Activated naive CD4-positive, alpha-beta T cell treated with anti-CD3 and anti-CD28 coated beads, Interleukin-2, amount 50 U/mL, for 72 hours (primary cell): ENCODE measurements around the gene PEX5L. TPM values are rescaled to one million over a fixed set of nuclear protein-coding genes. Genes with fewer than 3 reads are reported as not detected.

Source experiments
- ATAC-seq, 2 donors: fragments of 150-1000 bp; cut with Tn5 transposase; 2 replicates each; pipeline ENCODE4 v1.10.0; 2021; ENCODE audit warnings: mild to moderate bottlenecking in 2 of 2, moderate library complexity in 2 of 2
- DNase-seq, 2 donors: peaks; one replicate each; pipeline ENCODE4 v3.0.0; 2021 to 2022; ENCODE audit warnings: low spot score in 2 of 2
- H3K27ac Mint-ChIP-seq, 2 donors: one replicate each; pipeline ENCODE4 v1.8.0; 2022; ENCODE audit warnings: mild to moderate bottlenecking in 2 of 2, mixed read lengths in 2 of 2
- H3K36me3 Mint-ChIP-seq, 2 donors: one replicate each; pipeline ENCODE4 v1.8.0; 2022; ENCODE audit warnings: mixed read lengths in 2 of 2
- H3K9me3 Mint-ChIP-seq, 2 donors: one replicate each; pipeline ENCODE4 v1.8.0; 2022; ENCODE audit warnings: mixed read lengths in 2 of 2
- total RNA-seq, 2 donors: library from RNA; stranded (reverse); gene quantifications; one replicate each; pipeline ENCODE4 v1.2.3, GENCODE V29; 2022

PEX5L gene
- total RNA-seq, 2 donors from 2014 or later, result not detected

DNA sequence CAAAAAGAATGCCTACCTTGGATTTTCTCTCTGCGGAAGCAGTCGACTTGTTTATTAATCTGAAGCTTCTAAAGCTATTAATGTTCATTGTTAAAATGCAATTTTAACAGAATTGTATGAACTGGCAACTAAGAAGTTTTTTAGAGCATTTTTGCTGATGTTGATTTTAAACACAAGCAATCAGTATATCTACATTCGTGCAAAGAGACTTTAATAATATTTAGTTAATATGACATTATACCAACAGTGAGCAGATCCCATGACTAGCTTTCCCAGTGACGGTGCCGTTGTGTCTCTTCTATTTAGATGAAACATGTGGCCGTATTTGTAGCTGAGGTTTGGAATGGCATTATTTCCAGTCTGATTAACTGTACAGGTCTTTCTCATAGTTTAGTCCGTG lies 88.0 kb downstream of the PEX5L start:
- ATAC-seq, result no peak
- H3K9me3 Mint-ChIP-seq, result peaks cover 0 to 3% of the 10 kb centered on the region in 2 donors
- no peak overlapping the region for H3K27ac Mint-ChIP-seq
- no peaks in the 10 kb centered on the region for H3K36me3 Mint-ChIP-seq
- DNase-seq, result no peak

DNA sequence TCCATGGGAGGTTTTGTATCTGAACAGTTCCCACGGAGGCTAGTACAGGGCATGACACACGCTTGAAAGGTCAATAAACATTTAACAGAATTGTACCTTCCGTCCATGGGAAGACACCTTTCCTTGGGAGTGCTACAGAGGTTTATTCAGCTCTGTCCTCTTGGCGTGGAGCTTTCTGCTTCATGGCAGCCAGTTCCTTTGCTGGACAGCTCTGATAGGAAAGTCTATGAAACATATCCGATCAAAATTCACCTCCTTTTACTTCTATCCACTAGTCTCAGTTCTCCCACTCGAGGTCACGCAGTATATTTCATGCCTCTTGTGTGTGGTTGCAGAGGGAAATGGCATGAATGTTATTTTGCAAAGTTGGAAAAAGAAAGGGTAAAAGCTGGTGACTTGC lies 91.2 kb downstream of the PEX5L start:
- no peak for ATAC-seq
- no peak overlapping the region for H3K27ac Mint-ChIP-seq
- no peak for DNase-seq
- H3K36me3 Mint-ChIP-seq, result no peaks in the 10 kb centered on the region
- no peaks in the 10 kb centered on the region for H3K9me3 Mint-ChIP-seq

DNA sequence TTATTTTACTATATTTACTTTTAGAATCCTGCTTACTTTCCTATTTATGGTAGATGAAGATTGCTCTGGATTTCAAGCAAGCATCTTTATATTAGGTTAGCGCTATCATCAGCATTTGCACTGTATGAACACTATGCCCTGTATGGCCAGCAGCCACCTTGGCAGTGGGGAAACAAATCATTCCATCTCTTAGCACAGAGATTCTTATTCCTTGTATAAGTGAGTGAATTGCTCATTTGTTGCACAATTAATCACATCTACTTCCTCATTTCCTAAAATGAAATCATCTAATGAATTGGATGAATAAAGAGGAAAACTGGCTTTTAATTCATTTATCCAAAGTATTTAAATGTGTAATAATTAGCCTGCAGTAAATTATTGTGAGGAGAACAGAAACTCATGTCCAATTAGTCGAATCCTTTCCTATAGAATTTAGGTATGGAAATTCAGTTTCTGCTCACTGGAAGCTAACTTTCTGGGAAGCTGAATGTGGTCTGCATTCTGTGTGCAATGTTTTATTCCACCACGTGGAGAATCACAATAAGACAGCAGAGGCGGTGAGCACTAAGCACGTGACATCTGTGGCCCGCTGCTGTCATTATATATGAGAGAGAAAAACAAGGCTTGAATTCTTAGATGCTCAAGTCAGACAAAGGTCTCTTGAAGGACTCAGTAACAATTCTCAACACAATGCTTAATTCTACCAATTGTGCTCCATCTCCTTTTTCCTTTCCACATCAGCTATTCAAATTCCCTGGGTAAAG lies 93.4 kb downstream of the PEX5L start:
- Mint-ChIP-seq H3K36me3 (no peaks in the 10 kb centered on the region), H3K27ac (no peak overlapping the region), H3K9me3 (no peaks in the 10 kb centered on the region)
- ATAC-seq (no peak), DNase-seq (no peak)

DNA sequence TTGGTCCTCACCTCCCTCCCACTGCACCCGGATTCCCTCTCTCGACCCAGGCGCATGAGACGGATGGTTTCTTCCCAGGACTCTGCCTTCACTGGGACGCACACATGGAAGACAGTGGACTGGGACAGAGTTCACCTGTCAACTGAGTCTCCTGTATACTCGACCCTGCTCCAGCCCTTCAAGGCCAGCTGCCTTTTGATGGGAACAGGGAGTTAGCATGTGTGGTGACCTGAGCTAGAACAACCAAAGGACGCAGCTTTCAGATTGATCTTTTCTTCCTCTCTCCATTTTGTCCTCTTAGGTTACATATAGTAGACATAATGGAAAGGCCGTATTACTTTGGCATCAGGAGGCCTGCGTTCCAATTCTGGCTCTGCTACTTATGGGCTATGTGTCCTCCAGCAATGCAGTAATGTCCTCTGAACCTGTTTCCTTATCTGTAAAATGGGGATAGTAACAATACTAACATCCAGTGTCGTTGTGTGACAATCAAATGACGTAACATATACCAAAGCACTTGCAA lies 94.1 kb downstream of the PEX5L start:
- DNase-seq, result no peak
- H3K36me3 Mint-ChIP-seq, result no peaks in the 10 kb centered on the region
- ATAC-seq, result no peak
- H3K27ac Mint-ChIP-seq, result no peak overlapping the region
- no peaks in the 10 kb centered on the region for H3K9me3 Mint-ChIP-seq

DNA sequence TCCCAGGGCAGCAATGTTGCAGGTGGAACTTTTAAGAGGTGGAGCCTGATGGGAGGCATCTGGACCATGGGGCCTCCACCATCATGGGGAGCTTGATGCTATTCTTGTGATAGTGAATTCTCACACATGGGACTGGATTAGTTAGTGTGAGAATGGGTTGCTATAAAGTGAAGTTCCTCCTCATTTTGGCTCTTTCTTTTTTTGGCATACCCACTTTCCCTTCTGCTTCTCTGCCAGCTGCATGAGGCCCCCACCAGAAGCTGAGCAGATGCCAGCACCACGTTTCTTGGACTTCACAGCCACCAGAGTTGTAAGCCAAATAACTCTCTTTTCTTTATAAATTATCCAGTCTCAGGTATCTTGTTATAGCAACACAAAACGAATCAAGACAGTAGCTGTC lies 101.0 kb downstream of the PEX5L start:
- ATAC-seq (no peak), DNase-seq (no peak)
- Mint-ChIP-seq H3K9me3 (peaks cover 0 to 3% of the 10 kb centered on the region in 2 donors), H3K27ac (no peak overlapping the region), H3K36me3 (no peaks in the 10 kb centered on the region)

DNA sequence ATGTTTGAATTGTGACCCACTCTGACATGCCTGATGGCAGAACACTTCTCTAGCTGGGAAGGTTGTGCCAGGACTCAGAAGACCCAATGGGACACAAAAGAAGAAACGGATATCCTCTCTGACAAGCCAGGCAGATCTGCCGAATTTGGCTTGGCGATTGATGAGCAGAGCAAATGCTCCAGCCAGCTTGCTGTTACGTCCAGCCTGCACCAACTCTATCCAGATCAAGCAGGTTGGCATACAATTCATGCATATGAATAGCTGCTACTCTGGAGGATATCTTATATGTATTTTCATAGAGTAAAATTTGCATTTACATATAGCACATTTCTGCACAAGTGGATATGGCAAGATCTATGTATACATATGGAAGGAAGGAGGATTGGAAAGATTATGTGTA lies 102.8 kb downstream of the PEX5L start:
- no peak for DNase-seq
- peaks cover 0 to 3% of the 10 kb centered on the region in 2 donors for H3K9me3 Mint-ChIP-seq
- no peak overlapping the region for H3K27ac Mint-ChIP-seq
- H3K36me3 Mint-ChIP-seq, result no peaks in the 10 kb centered on the region
- ATAC-seq, result no peak

DNA sequence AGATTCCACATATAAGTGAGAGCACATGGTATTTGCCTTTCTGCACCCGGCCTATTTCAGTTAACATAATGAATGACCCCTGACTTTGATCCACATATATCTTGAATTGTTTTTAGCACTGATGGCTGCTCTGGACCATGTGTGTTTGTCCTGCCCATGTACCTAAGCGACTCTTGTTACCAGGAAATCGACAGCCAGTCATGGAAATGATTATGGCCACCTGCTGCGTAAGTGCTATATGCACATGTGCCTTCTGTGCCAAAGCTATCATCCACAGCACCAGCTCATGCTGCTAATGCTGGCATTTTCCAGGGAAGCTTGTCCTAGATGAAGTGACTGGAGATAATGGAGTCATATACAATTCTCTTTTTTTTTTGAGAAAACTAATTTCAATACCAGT lies 103.7 kb downstream of the PEX5L start:
- Mint-ChIP-seq H3K9me3 (peaks cover 0 to 3% of the 10 kb centered on the region in 2 donors), H3K27ac (no peak overlapping the region), H3K36me3 (no peaks in the 10 kb centered on the region)
- DNase-seq, result no peak
- no peak for ATAC-seq

DNA sequence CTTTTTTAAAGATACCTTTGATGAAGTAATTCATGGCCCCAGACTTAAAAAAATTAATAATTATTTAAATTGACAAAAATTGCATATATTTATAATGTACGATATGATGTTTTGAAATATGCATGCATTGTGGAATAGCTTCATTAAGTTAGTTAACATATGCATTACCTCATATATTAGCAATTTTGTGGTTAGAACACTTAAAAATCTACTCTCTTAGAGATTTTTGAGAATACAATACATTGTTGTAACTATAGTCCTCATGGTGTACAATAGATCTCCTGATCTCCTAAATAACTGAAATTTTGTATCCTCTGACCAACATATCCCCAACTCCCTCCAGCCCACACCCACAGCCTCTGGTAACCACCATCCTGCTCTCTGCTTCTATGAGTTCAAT lies 104.1 kb downstream of the PEX5L start:
- Mint-ChIP-seq H3K27ac (no peak overlapping the region), H3K9me3 (peaks cover 0 to 3% of the 10 kb centered on the region in 2 donors)

DNA sequence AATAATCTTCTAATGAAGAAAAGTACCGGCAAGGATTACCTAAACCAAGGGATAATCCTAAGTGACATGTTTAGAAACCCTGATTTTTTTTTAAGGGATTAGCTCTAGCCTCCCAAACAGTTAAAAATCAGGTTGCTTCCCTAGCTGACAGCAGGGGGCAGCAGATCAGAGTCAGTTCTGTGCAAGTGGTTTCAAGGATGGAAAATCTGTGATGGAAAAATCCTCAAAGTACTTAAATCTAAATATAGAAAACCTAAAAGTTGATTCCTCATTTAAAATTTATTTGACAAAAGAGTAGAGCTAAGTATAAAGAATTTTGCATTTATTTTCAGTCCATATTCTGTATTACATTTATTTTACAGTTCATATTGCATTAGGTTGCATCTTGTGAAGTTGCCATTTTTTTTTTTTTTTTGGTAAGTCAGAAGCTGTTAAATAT lies 107.6 kb downstream of the PEX5L start:
- ATAC-seq, result peak in 1 of 2 donors; percentile 46
- no peak overlapping the region for H3K27ac Mint-ChIP-seq
- H3K36me3 Mint-ChIP-seq, result no peaks in the 10 kb centered on the region
- no peaks in the 10 kb centered on the region for H3K9me3 Mint-ChIP-seq
- peak in 1 of 2 donors; percentile 34 for DNase-seq

More for the DNA sequence above, 104.1 kb downstream of the PEX5L start:
- H3K36me3 Mint-ChIP-seq, result no peaks in the 10 kb centered on the region
- no peak for DNase-seq
- ATAC-seq, result no peak

DNA sequence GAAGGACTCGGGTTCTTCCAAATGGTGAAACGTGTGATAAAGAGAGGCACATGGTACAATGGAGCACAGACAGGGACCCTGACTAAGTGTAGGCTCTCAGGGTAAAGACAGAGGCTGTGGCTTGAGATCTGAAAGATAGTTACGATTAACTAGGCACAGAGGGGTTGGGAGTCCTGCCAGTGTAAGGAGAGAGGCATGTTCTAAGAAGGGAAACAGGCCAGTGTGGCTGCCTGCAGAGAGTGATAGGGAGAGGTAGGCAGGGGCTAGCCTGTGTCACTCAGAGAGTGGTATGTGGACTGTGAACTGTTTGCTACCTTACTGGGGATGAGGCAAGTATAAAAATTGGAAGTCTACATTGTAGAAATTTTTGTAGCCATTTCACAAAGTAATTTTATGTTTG lies 109.5 kb downstream of the PEX5L start:
- DNase-seq (no peak), ATAC-seq (no peak)
- Mint-ChIP-seq H3K27ac (no peak overlapping the region), H3K36me3 (no peaks in the 10 kb centered on the region), H3K9me3 (no peaks in the 10 kb centered on the region)

DNA sequence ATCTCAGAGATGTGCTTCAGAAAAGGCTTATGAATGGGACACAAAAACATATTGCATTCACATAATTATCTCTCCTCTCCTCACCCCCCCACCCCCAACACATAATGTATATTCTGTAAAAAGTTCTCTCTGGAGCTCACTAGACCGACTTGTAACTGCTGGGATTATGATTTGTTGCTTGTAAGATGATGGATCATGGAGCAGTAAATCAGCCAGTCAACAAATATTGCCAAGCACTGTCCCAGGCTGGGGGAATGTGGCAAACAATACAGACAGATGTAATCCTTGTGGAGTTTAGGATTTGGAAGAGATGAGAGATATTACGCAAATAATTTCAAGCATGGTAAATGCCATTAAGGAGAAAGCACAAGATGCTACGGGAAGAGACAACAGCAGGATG lies 114.8 kb downstream of the PEX5L start:
- Mint-ChIP-seq H3K36me3 (no peaks in the 10 kb centered on the region), H3K9me3 (no peaks in the 10 kb centered on the region), H3K27ac (no peak overlapping the region)
- no peak for ATAC-seq
- DNase-seq, result no peak

DNA sequence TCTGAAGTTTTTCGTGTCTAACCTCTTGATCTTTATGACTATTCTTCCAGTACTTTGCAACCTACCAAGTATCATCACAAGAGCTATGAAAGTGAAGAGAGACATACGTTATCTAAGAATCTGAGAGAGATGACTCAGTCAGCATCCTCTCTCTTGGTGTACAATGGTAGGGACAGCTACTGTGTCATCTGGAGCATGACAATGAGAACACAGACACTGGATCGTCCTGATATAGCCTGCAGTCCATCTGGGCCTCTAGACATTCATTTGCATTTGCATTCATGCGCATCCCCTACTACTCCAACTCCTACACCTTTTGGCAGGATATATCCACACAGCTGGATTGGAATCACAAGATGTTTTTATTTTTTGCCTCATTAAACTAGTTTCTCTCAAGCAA lies 115.2 kb downstream of the PEX5L start:
- Mint-ChIP-seq H3K36me3 (no peaks in the 10 kb centered on the region), H3K9me3 (no peaks in the 10 kb centered on the region), H3K27ac (no peak overlapping the region)
- DNase-seq (no peak), ATAC-seq (peak; percentile 48 to 77)

DNA sequence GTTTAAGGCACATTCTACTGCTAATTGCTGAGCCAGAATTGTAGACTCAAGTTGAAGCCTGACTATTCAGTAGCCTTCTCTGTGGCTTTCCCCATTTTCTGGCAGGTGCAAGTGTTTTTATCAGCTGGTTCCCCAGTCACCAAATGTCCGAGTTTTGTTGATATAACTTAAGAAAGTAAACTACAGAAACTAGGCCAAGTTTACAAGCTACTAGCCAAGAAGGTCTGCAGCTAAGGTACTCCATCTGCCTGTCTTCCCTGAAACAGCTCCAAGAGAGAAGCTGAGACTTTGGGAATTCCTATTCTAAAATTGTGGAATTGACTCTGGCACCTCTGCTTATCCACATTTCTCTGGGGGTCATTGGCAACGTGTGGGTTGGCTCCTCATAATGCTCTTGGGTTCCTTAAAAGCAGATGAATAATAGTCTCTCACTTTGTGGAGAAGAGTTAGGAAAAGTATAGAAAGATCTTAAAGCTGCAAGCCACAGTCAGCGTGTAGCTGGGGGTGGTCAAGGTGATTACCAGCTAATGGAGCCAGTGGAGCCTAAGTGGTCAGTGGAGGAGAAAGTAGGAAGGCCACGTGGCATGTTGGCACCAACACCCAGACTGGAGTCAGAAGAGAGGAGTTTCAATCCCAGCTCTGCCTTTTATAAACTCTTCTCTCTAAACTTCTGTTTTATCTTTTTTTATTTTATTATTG lies 128.8 kb downstream of the PEX5L start:
- Mint-ChIP-seq H3K9me3 (no peaks in the 10 kb centered on the region), H3K36me3 (no peaks in the 10 kb centered on the region), H3K27ac (no peak overlapping the region)
- ATAC-seq (no peak), DNase-seq (no peak)

DNA sequence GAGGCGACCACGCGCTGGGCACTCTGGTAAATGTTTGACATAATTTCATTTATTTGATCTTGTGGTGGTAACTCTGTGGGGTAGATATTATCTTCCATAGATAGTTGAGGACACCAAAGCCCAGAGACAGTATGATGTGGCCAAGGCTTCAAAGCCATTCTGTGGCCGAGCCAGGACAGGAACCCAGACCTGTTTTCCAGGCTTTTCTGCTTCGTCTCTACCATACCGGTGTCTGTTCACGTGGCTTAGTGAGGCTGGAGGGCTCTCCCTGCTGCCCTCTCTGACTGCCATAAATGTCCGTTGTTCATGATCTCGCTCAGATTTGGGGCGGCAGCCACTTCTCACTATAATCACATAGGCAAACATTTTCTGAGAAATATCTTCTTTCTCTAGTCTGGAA lies 134.7 kb downstream of the PEX5L start:
- no peak for DNase-seq
- H3K36me3 Mint-ChIP-seq, result no peaks in the 10 kb centered on the region
- H3K27ac Mint-ChIP-seq, result no peak overlapping the region
- H3K9me3 Mint-ChIP-seq, result no peaks in the 10 kb centered on the region
- ATAC-seq, result no peak

DNA sequence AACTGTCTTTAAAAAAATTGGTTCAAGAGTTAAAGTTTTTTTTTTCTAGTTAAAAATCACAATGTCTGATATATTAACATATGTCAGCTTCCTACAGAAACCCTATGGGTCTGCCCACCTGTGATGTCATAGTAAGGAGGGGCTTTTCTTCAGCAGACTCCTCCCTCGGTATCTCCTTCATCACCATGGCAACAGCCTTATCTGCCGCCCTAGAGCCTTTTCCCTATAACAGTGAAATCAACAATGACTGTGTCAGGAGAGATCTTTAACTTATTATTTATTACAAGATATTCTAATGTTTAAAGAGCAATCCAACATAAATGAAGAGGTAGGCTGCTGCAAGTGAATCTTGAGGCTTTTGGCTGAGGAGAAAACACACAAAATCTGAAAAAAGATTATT lies 138.7 kb downstream of the PEX5L start:
- Mint-ChIP-seq H3K9me3 (no peaks in the 10 kb centered on the region), H3K36me3 (no peaks in the 10 kb centered on the region), H3K27ac (no peak overlapping the region)
- DNase-seq, result no peak
- ATAC-seq, result peak in 1 of 2 donors; percentile 72

DNA sequence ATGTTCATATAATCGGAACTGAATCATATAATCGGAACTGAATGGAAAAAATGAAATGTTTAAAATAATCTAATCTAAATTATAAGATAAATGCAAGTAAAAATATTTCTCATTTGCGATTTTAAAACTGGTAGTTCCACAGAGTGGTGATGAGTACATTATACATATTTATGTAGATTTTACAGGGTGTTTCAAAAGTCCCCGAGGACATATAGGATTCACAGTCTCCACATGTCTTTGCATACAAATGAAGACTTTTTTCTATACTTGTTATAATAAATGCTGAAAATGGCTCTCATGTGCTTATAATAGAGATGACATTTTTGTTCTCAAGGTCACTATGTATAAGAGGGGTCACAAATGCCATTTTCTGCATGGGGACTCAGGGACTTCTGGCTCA lies 139.5 kb downstream of the PEX5L start:
- no peaks in the 10 kb centered on the region for H3K36me3 Mint-ChIP-seq
- no peak for DNase-seq
- no peak for ATAC-seq
- no peak overlapping the region for H3K27ac Mint-ChIP-seq
- H3K9me3 Mint-ChIP-seq, result no peaks in the 10 kb centered on the region

DNA sequence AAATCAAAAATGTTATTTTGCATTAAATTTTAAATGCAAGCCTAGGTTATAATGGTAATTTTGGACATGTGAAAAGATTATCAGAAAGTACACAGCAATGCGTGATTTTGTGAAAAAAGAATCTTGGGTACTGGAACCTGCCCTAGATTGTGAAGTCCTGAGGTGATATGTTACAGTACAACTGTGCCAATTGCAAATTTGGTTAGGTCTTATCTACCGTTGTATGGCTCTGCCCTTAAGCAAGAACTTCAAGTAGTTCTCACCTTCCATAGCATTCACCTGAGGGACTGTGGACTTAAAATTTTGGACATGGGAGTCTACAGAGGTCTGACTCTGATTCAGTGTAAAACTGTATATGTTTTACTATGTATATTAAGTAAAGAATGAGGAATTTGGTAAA lies 140.2 kb downstream of the PEX5L start:
- H3K9me3 Mint-ChIP-seq, result no peaks in the 10 kb centered on the region
- no peaks in the 10 kb centered on the region for H3K36me3 Mint-ChIP-seq
- DNase-seq (no peak), ATAC-seq (no peak)
- H3K27ac Mint-ChIP-seq, result no peak overlapping the region

DNA sequence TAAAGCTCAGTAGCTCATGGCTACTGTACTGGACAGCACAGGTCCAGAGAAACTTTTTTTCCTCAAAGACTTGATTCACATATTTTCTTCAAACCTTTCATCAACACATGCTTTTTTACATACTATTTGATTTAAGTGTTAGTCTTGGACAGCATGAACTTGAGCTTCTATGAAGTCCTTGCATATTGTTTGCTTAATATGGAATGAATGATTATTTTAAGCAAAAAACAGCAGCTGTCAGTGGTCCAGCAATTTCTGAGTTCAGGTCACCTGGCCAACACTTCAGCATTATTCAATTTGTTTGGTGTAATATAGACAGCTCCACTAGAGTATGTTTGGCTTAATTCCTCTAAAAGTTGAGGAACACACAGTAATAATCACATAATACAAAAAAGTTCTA lies 141.4 kb downstream of the PEX5L start:
- no peaks in the 10 kb centered on the region for H3K36me3 Mint-ChIP-seq
- no peak overlapping the region for H3K27ac Mint-ChIP-seq
- ATAC-seq, result no peak
- H3K9me3 Mint-ChIP-seq, result no peaks in the 10 kb centered on the region
- no peak for DNase-seq
